SK-N-MC (cell line): ENCODE measurements around the gene GPR171.

Experiments
- EZH2 ChIP-seq: fragments of 200-600 bp; sonication (generic); IDR thresholded peaks from one replicate; pipeline ENCODE4 v1.6.1; 2017; ENCODE audit warnings: antibody characterized with exemption
- POLR2AphosphoS5 ChIP-seq: IDR thresholded peaks from 2 replicates; pipeline ENCODE4 v1.6.1; 2012; ENCODE audit warnings: mild to moderate bottlenecking, low read depth, low read length, borderline replicate concordance

DNA sequence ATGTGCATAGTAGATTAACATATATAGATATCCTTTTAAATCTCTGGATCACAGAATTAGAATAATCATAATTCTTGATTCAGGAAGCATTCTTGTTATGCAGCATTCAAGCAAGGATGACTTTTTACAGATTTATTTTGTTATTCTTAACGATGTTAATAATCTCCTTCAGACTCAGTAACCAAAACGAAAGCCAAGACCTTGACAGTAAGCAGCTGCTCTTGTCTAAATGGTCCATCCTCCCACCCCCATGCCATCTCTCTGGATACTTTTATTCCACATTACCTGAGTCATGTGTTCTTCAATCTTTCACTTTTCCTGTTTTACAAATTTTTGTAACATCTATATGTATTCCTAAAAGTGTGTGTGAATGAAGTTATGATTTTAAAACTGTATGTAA lies 33.3 kb upstream of the GPR171 start:
- TF ChIP-seq POLR2AphosphoS5 = no peak
- TF ChIP-seq EZH2 = no peak
